AG08396 (cell line): ENCODE results near the gene EDNRB.
"Not testable (repeated sequence)": the region's sequence is repeated elsewhere in the genome, so short reads cannot be mapped to it uniquely, and the experiment has no call there.

Experiments
- DNase-seq: peaks from one replicate; pipeline ENCODE4 v3.0.0; 2012; ENCODE audit warnings: low spot score, mixed read lengths

EDNRB gene

DNA sequence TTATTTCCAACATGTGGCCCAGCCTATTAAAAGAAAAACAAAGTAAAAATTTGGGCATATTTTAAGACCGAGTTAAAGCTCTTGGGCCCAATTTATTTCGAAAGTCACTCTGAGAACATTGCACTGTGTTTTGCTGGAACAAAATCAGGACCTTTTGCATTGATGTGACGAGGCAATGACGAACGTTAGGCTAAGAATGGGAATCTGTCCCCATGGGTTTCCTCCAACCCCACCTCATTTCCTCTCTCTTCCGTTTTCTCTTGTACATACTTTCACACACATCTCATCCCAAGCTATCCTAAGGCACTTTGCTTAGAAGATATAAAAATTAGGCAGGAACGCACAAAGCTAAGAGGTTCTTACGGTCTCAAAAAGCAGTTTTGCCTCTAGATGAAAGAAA is 22.1 kb downstream of the EDNRB start:
- DNase-seq = no peak

DNA sequence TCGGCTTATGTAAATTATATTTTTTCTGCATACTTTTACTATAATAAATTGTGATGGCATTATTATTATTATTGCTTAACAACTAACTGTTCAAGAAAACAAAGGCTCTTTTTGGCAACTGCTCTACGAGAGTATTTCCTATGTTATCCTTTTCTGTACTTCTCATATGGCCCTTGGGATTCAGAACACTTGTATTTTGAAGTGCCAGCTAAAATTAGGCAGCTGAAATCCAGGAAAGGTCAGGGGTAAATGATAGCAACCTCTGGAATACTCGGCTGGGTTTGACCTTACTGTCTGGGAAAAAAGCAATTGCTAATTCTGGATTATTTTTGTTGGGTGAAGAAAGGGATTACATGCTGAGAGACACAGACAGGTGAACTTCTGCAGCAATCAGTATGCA is 23.9 kb downstream of the EDNRB start:
- no peak for DNase-seq

DNA sequence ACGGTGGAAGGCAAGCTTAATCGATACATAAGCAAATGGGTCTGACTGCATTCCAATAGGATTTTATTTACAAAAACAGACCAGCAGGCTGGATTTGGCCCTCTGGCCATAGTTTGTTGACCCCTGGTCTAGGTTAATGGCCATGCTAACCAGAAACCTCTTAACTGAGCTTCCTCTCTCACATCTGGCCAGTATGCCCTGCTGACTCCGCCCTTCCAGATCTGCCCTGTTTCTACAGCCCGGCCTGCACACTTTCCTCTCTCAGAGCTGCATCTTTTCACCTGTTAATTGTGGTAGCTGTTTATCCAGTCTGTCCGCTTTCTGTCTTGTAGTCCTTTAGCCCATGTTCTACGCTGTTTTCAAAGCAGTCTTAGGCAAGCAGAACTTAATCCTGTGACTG is 25.6 kb downstream of the EDNRB start:
- no peak for DNase-seq

GRCh38 chr13:77892491-77892890 is 26.1 kb downstream of the EDNRB start:
- no peak for DNase-seq

DNA sequence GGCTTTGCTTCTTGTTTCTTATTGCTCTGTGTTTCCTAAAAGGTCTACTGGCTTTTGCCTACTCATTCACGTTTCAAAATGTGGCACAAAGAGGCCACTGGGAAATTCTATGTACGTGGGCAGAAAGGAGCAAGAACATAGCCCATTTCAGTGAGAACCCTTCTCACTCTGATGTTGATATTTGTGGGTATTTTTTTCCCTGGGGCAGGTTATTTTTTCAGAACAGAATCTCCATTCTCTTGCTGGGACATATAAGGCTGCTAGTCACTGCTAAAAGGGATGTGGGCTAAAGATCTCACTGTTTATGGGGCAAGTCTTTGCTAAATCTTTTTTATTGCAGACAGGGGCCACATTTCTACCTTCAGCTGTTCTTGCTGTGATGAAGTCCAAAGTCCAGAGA is 27.1 kb downstream of the EDNRB start:
- no peak for DNase-seq

- no peak for DNase-seq
Measured at GRCh38 chr13:77891041-77891440, 27.6 kb downstream of the EDNRB start.

- no peak for DNase-seq
Measured at GRCh38 chr13:77883328-77883727, 35.3 kb downstream of the EDNRB start.

DNA sequence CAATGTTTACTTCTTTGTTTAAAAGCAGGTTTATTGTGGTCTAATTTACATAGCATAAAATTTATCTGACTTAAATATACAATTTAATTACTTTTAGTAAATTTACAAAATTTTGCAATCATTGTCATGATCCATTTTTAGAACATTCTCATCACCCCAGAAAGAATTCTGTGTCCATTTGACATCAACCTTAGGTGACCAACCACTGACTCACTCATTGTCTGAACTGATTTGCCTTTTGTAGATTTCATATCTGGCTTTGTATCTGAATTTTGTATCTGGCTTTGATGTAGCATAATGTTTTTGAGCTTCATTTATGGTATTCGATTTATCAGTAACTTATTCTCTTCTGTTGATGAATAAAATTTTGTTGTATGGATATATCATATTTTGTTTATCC is 40.4 kb downstream of the EDNRB start:
- no peak for DNase-seq

- DNase-seq = peak; percentile 14
Measured at GRCh38 chr13:77876176-77876575, 42.5 kb downstream of the EDNRB start.

DNA sequence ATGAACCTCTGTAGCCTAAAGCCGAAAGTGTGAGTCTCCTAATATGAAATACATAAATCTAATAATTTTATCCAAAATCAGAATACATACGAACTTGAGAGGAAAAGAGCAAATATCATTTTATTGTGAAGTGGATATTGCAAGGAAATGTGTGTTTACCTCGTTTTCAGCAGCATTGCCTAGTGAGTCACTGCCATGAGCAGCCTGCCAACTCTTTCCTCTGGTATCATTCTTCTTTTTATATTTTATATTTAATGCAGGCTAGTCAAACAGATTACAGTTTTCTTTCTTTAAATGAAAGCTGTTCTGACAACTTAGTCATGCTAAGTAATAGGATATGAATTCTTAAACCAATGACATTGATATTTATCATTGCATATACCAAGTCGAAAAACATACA is 44.2 kb downstream of the EDNRB start:
- no peak for DNase-seq

DNA sequence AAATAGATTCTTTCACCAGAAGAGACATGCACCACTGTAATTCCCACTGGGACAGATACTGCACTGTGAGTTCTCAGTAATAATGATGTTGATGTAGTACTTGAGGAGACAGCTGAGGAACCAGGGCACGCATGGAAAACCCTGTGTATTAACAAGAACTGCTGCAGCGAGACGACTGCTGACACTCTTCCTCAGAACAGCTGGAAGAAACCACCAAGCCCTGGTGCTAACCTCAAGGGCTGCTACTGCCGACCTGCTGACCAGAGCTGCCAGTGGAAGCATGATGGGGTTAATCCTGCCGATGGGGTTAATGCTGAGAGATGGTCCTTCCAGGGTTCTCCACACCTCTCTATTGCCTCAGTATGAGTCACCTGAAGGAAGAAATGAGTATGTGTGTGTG is 45.6 kb downstream of the EDNRB start:
- DNase-seq = no peak

GRCh38 chr13:77871596-77871995 is 47.0 kb downstream of the EDNRB start:
- no peak for DNase-seq

- no peak for DNase-seq
Measured at GRCh38 chr13:77868717-77869116, 49.9 kb downstream of the EDNRB start.

- no peak for DNase-seq
Measured at GRCh38 chr13:77866971-77867370, 51.7 kb downstream of the EDNRB start.

- no peak for DNase-seq
Measured at GRCh38 chr13:77865622-77866021, 53.0 kb downstream of the EDNRB start.

- no peak for DNase-seq
Measured at GRCh38 chr13:77863144-77863543, 55.5 kb downstream of the EDNRB start.

- no peak for DNase-seq
Measured at GRCh38 chr13:77861741-77862140, 56.9 kb downstream of the EDNRB start.

GRCh38 chr13:77860507-77860981 is 58.1 kb downstream of the EDNRB start:
- peak; percentile 13 for DNase-seq

GRCh38 chr13:77859450-77859849 is 59.2 kb downstream of the EDNRB start:
- peak; percentile 14 for DNase-seq

- DNase-seq = no peak
Measured at GRCh38 chr13:77857531-77858209, 61.0 kb downstream of the EDNRB start.

- DNase-seq = no peak
Measured at GRCh38 chr13:77853703-77854102, 64.9 kb downstream of the EDNRB start.

DNA sequence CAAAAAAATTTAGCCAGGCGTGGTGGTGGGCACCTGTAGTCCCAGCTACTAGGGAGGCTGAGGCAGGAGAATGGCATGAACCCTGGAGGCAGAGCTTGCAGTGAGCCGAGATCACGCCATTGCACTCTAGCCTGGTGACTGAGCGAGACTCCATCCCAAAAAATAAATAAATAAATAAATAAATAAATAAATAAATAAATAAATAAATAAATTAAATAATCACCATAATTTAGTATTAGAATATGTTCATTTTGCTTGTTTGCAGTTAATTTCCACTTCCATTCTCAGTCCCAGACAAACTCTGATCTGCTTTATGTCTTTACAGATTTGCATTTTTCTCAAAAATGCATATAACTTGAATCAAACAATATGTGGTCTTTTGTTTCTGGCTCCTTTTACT is 70.6 kb downstream of the EDNRB start:
- DNase-seq = not testable (repeated sequence)

GRCh38 chr13:77846173-77846572 is 72.5 kb downstream of the EDNRB start:
- DNase-seq = no peak
